KOPT-K1 (cell line): ENCODE measurements around the gene IQSEC1.

ENCODE experiments used
- H3K27ac ChIP-seq: fragments of 200-600 bp; sonication (generic); 2 replicates; pipeline ENCODE4 v1.5.1; 2016; ENCODE audit warnings: antibody characterized with exemption, mild to moderate bottlenecking, low read depth, low read length; ENCODE audit not compliant: poor library complexity, severe bottlenecking
- H3K36me3 ChIP-seq: fragments of 200-600 bp; sonication (generic); 2 replicates; pipeline ENCODE4 v1.5.1; 2017; ENCODE audit warnings: antibody characterized with exemption, mild to moderate bottlenecking, low read length, moderate library complexity; ENCODE audit not compliant: insufficient read depth
- H3K9me3 ChIP-seq: fragments of 200-600 bp; sonication (generic); 2 replicates; pipeline ENCODE4 v1.5.1; 2017; ENCODE audit warnings: antibody characterized with exemption, low read length, mild to moderate bottlenecking; ENCODE audit not compliant: insufficient read depth, poor library complexity, severe bottlenecking

The IQSEC1 gene

GRCh38 chr3:13009946-13010315, 63.3 kb downstream of the IQSEC1 start:
- Histone ChIP-seq H3K27ac (no peak overlapping the region), H3K36me3 (peaks cover 41% of the 10 kb centered on the region), H3K9me3 (no peaks in the 10 kb centered on the region)

GRCh38 chr3:13009132-13009945, 63.9 kb downstream of the IQSEC1 start:
- Histone ChIP-seq H3K36me3 (peaks cover 41% of the 10 kb centered on the region), H3K9me3 (no peaks in the 10 kb centered on the region), H3K27ac (no peak overlapping the region)

GRCh38 chr3:13008155-13008995, 64.9 kb downstream of the IQSEC1 start:
- H3K36me3 ChIP-seq = peaks cover 41% of the 10 kb centered on the region
- no peaks in the 10 kb centered on the region for H3K9me3 ChIP-seq
- H3K27ac ChIP-seq = no peak overlapping the region

GRCh38 chr3:13007251-13007941, 65.8 kb downstream of the IQSEC1 start:
- Histone ChIP-seq H3K36me3 (peaks cover 41% of the 10 kb centered on the region), H3K9me3 (no peaks in the 10 kb centered on the region), H3K27ac (no peak overlapping the region)

GRCh38 chr3:13006216-13006990, 66.8 kb downstream of the IQSEC1 start:
- peak overlapping the region; percentile 19 for H3K27ac ChIP-seq
- peaks cover 48% of the 10 kb centered on the region for H3K36me3 ChIP-seq
- H3K9me3 ChIP-seq = no peaks in the 10 kb centered on the region

GRCh38 chr3:13005301-13005700, 67.9 kb downstream of the IQSEC1 start:
- peak overlapping the region; percentile 19 for H3K27ac ChIP-seq

GRCh38 chr3:13004376-13004775, 68.9 kb downstream of the IQSEC1 start:
- Histone ChIP-seq H3K9me3 (no peaks in the 10 kb centered on the region), H3K27ac (no peak overlapping the region), H3K36me3 (peaks cover 51% of the 10 kb centered on the region)

More at GRCh38 chr3:13005301-13005700, 67.9 kb downstream of the IQSEC1 start:
- peaks cover 58% of the 10 kb centered on the region for H3K36me3 ChIP-seq
- H3K9me3 ChIP-seq = no peaks in the 10 kb centered on the region

- H3K9me3 ChIP-seq = no peaks in the 10 kb centered on the region
- peaks cover 43% of the 10 kb centered on the region for H3K36me3 ChIP-seq
- H3K27ac ChIP-seq = no peak overlapping the region
Measured at GRCh38 chr3:13003608-13004007, 69.6 kb downstream of the IQSEC1 start.

GRCh38 chr3:13002398-13003124, 70.7 kb downstream of the IQSEC1 start:
- H3K27ac ChIP-seq = no peak overlapping the region
- peaks cover 43% of the 10 kb centered on the region for H3K36me3 ChIP-seq

GRCh38 chr3:12999147-13000140, 73.8 kb downstream of the IQSEC1 start:
- Histone ChIP-seq H3K36me3 (peaks cover 35% of the 10 kb centered on the region), H3K27ac (no peak overlapping the region), H3K9me3 (no peaks in the 10 kb centered on the region)

More at GRCh38 chr3:13002398-13003124, 70.7 kb downstream of the IQSEC1 start:
- H3K9me3 ChIP-seq = no peaks in the 10 kb centered on the region

GRCh38 chr3:12998648-12999047, 74.6 kb downstream of the IQSEC1 start:
- peaks cover 35% of the 10 kb centered on the region for H3K36me3 ChIP-seq
- H3K27ac ChIP-seq = no peak overlapping the region
- H3K9me3 ChIP-seq = no peaks in the 10 kb centered on the region

- Histone ChIP-seq H3K9me3 (no peaks in the 10 kb centered on the region), H3K27ac (no peak overlapping the region)
Measured at GRCh38 chr3:12997387-12997786, 75.8 kb downstream of the IQSEC1 start.

GRCh38 chr3:12996181-12996506, 77.1 kb downstream of the IQSEC1 start:
- Histone ChIP-seq H3K27ac (no peak overlapping the region), H3K36me3 (peaks cover 25% of the 10 kb centered on the region)

More at GRCh38 chr3:12997387-12997786, 75.8 kb downstream of the IQSEC1 start:
- H3K36me3 ChIP-seq = peaks cover 35% of the 10 kb centered on the region

More at GRCh38 chr3:12996181-12996506, 77.1 kb downstream of the IQSEC1 start:
- H3K9me3 ChIP-seq = no peaks in the 10 kb centered on the region
